H54 (cell line): ENCODE results near the gene KCNK3.

Experiments used
- DNase-seq: peaks from one replicate; pipeline ENCODE4 v3.0.0; 2011; ENCODE audit warnings: low spot score, mixed read lengths; ENCODE audit not compliant: insufficient read length
- FAIRE-seq: peaks from 3 replicates; lab custom pipeline; 2011; peaks lifted over from hg19 to GRCh38; lab: Jason Lieb, UNC
- POLR2A ChIP-seq: IDR thresholded peaks from 2 replicates; pipeline ENCODE4 v1.6.1; 2011; ENCODE audit warnings: low read depth, mild to moderate bottlenecking, low read length

Gene KCNK3

DNA sequence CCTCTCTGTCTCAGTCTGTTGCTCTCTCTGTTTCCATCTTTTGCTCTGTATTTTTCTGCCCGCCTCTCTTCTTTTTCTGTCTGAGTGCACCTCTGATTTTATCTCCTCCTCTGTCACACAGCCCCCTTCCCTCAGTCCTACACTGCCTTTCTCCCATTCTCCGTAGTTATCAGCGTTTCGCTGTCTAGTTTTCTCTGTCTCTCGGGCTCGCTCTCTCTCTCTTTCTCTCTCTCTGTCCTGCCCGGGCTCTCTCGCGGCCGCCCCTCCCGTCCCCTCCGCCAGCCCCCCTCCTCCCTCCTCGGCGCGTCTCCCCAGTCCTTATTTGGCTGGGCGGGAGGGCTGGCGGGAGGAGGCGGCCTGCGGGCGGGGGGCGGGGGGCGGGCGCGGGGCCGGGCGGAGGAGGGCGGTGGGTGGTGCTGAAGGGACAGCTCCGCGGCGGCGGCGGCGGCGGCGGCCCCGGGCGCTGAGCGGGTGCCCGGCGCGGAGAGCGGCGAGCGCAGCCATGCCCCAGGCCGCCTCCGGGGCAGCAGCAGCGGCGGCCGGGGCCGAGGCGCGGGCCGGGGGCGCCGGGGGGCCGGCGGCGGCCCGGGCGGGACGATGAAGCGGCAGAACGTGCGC, at the start of gene KCNK3:
TSS of gene KCNK3 (plus strand) at position 444 of the 618 bp plus-strand sequence. CDS start at position 598, 154 bp downstream.
- FAIRE-seq, result no peak
- DNase-seq, result no peak
- TF ChIP-seq POLR2A, result no peak

DNA sequence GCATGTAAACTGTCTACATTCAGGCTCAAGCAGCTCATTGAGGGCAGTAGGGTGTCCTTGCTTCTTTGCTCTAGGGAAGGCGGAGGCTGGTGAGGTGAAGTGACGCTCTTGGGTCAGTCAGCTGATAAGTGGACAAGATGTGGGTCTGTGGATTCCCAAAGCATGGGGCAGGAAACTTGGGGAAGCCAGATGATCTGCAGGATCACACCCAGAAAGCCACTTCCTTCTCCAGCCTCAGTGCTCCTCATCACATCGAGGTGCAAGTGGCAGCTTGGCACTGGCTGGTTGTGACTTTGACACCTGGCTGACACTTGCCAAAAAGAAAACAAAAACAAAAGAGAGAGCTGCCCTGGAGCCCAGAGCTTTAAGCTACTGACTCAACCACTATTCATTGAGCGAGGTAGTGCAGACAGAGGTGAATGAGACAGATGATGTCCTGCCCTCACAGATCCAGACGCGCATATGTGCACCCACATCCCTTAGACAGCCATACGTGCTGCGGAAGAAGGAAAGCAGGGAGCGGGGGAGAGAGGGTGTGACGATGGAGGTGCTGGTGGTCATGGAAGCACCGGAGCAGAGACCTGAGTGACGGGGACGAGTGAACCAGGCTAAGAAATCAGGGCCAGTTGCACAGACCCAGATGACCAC, 48.2 kb upstream of the KCNK3 start:
- FAIRE-seq, result no peak

DNA sequence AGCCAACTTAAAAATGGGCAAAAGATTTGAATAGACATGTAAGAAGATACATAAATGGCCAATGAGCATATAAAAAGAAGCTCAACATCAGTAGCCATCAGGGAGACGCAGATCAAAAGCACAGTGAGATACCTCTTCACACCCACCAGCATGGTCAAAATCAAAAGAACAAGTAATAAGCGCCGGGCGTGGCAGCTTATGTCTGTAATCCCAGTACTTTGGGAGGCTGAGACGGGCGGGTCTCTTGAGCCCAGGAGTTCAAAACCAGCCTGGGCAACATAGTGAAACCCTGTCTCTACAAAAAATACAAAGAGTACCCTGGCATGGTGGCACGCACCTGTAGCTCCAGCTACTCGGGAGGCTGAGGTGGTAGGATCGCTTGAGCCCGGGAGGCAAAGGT, 46.8 kb upstream of the KCNK3 start:
- no peak for FAIRE-seq
- TF ChIP-seq POLR2A, result no peak
- DNase-seq, result no peak

More for the DNA sequence above, 48.2 kb upstream of the KCNK3 start:
- DNase-seq, result no peak
- no peak for TF ChIP-seq POLR2A

DNA sequence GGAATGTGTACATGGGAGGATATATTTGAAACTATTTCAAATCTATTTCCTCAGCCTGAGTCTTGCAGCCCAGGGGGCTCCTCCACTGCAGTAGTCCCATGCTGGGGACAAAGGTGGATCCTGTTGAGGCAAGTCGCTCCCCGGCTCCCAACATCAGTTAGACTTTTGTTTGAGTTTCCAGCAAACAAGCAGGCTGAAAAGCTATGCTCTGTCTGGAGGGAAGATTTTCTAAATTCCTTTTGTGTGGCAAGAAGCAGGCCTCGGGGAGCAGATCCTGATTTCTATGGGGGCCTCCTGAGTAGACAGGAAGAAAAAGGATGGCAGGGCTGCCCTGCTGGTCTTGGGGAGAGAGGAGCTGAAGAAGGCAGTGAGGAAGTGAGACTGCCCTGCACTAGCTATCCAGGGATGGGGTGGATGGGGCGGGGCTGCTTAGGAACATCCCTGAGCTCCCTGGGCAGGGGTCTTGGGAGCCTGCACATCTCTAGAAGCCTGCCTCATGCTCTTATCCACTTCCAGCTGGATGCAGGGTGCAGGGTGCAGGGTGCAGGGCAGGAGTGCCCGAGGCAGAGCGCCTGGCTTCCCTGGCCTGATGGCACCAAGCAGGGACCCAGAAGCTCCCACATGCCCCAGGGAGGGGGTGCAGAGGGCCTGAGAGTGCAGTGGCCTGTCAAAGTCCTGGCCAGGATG, 45.4 kb upstream of the KCNK3 start:
- no peak for TF ChIP-seq POLR2A
- FAIRE-seq (no peak), DNase-seq (no peak)

DNA sequence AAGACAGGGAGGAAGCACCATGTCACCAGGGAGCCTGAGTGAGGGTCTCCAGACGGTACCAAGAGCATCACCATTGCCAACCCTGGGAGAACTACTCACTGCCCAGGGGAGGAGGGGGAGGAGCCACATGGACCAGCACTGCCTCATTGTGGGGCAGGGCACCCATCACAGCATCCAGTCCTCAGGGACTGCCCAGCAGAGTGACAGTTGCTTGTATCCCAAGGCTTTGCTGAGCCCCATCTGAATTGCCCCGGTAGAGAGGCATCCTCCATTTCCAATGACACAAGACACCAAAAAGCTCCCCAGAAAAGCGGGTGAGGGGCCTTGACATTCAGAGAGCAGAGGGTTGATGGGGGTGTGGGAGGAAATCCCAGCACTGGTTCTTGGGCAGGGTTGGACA, 44.5 kb upstream of the KCNK3 start:
- TF ChIP-seq POLR2A, result no peak

DNA sequence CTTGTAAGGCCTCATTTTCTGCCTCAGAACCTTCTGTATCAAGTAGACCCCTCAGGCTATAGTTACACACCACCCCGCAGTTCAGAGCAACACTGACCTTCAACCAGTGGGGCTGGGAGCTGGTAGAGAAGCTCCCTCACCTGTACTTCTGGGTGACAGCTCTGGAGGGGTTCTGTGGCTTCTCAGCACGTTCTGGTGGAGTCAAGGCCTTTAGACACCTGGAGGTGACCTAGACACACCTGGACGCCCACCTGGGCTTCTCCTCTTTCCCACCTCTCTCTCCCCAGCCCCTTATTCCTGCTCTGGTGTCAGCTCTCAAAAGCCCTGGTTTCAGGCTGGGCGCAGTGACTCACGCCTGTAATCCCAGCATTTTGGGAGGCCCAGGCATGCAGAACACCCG, 44.0 kb upstream of the KCNK3 start:
- FAIRE-seq, result no peak
- no peak for DNase-seq
- no peak for TF ChIP-seq POLR2A

More for the DNA sequence above, 44.5 kb upstream of the KCNK3 start:
- FAIRE-seq (no peak), DNase-seq (no peak)

DNA sequence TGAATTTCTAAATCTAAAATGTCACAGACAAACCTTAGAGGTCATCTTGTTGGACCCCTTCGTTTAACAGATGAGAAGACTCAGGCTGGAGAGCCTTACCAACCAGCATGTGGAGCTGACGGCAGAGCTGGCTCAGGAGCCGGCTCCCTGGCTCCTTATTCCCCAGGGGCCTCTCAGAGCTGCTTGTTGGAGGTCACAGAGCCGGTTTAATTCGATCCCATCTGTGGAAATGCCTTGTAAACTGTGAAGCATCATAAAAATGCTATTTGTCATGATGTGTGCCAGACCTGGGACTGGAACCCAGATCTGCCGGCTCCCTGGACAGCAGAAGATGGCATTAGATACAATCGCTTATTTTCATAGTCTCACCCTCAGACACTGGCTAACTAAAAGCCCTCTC, 43.2 kb upstream of the KCNK3 start:
- no peak for FAIRE-seq
- TF ChIP-seq POLR2A, result no peak
- no peak for DNase-seq

DNA sequence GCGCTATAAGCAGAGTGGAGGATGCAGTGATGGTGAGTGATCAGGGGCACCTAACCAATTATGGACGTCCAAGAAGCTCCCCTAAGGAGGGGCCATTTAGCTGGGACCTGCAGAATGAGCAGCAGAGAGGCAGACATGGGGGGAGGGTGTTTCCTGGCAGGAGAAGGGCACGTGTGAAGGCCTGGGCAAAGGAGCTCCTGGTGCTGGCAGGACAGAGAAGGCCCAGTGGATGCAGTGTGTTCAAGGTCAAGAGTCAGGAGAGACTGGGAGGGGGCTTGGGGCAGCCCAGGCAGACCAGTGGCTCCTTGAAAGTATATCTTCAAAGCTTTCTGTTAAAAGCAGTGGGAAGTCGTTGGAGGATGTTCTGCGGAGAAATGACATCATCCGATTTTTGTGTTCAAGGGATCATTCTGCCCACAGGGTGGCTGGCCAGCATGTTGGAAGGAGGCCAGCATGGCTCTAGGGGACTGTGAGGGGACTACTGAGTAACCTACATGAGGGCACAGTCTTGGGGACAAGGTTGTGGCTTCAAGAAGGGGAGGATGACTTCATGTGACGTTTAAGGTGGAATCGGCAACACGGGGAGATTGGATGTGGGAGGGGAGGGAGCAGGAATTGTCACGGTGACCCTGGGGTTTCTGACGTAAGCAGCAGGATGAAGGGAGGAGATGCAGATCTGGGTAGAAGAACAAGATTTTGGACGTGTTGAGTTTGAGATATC, 42.4 kb upstream of the KCNK3 start:
- no peak for TF ChIP-seq POLR2A
- FAIRE-seq, result no peak
- no peak for DNase-seq

DNA sequence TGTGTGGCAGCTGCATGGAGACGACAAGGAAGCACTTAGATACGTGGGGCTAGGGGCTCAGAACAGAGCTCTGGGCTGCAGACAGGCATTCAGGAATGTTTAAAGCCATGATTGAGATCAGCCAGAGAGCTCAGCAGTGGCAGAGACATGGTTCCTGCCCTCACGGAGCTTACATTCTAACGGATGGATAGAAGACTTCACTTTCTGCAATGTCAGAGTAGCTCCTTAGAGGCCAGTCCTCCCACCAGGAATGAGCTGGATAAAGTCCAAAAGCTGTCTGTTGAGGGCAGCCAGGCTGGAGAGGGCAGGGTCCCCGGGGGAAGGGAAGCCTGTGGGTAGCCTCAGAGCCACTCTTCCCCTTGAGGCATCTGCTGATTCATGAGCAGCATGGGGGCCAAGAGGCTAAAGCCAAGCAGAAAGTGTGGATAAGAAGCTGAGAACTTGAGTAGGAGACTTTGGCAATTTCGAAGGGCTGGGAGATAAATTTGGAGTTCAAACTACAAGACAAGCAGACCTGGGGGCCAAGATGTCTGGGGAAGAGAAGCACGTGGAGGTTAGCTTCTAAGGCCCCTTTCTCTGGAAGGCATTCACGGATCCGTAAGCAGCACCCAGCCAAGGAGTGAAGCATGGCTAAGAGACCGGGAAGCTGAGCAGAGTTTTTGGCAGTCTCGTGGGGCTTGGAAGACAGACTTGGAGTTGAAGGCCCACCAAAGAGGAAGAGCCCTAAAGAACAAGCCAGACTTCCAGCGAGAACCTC, 41.6 kb upstream of the KCNK3 start:
- DNase-seq, result no peak
- no peak for FAIRE-seq
- no peak for TF ChIP-seq POLR2A

DNA sequence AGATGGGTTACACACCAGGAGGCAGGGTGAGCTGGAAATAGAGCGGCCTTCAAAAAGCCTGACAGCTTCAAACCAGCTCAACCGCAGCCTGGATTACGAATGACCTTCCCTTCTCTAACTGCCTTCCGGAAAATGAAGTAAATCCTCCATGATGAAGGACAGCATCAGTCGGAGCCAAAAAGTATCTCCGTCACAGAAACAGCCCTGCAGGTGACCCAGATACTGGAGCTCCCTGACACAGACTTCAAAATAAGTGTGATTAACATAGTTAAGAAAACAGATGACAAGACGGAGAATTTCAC, 41.1 kb upstream of the KCNK3 start:
- no peak for DNase-seq
- no peak for FAIRE-seq
- TF ChIP-seq POLR2A, result no peak

DNA sequence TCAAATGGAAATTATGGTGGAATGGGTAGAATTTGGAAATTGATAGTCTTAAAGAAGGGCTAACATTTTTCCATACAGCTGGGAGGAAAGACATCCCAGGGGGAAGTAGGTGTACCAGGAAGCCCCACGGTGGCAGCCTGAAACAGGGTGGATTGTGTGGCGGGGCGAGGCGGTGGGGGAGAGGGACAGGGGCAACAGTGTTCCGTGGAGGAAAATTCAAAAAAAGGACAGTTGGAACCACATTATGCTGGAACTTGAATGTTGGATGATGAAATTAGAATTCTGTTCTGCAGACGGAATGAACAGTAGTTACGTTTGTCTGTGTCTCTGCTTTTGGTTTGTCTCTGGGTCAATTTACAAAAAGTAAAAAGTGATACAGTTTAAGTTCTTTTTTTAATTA, 40.7 kb upstream of the KCNK3 start:
- DNase-seq (no peak), FAIRE-seq (no peak)
- TF ChIP-seq POLR2A, result no peak

DNA sequence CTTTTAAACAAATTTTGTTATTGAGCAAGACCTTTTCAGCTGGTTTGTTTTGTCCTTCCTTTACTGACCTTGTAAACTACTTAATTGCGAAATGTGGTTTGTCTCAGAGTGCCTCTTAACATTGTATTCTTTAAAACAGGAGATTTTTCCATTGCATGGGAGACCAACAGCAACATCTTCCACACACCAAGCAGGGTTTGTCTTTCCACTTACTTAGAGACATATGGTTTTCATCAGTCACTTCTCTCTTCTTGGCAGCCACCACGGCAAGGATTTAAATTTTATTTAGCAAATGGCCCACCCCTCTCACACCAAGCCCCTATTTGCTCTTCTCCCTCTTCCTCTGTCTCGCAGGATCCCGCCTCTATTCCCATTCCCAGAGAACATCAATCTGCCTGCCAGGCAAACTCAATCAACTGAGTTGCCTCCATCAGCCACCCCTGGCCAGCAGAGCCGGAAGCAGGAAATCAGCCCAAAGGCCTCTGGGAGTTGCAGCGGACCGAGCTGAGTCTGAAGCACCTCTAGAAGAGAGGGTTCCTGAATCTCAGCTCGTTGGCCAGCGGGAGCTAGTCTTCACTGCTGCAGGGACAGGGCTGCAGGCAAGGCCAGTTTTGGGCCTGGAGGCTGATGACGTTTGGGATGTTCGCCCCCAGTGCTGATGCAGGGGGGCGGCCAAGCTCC, 40.0 kb upstream of the KCNK3 start:
- TF ChIP-seq POLR2A, result no peak
- no peak for FAIRE-seq
- no peak for DNase-seq

DNA sequence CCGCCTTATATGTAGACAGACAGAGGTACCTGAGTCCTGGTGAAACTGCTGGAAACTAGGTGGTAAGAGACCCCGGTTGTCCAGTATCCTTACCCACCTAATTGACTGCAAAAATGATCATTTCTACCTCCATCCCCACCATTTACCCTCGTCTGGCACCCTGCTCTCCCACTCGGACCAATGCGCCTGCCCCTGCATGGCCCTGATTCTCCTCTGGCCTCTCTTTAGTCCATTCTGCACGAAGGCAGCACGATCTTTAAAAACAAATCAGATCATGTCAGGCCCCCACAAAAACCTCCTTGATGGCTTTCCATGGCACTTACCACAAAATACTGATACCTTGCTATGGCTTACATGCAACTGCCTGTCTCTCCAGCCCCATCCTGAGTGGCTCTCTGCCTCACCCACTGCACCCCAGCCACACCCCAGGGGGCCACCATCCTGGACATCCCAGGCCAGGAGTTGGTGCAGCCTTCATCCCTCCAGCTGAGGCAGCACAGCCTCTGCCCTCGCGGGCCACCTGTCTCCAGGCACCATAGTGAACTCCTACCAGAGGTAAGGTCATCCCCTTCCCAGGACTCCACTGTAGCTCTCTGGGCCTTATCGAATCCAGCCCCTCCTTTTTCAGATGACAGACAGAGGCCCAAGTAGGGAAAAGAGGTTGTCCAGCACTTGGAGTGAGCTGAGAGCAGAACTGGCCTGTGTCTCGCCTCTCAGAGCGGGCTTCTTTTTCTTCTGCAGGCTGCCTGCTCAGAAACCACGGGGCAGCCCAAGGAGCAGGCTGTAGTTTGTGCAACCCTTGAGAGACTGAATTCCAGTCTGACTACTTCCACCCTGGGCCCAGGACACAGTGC, 39.1 kb upstream of the KCNK3 start:
- no peak for FAIRE-seq
- TF ChIP-seq POLR2A, result no peak
- DNase-seq, result no peak
